PC-9 (cell line): ENCODE measurements around the gene SHISAL1.

Experiments used
- EZH2 ChIP-seq: fragments of 200-600 bp; sonication (generic); IDR thresholded peaks from 2 replicates; pipeline ENCODE4 v1.8.0; 2017; ENCODE audit warnings: antibody characterized with exemption, low read depth
- TF ChIP-seq, protein P1 (sequence below): fragments of 200-600 bp; sonication (generic); conservative IDR thresholded peaks from 2 replicates; pipeline ENCODE4 v1.6.1; 2017; ENCODE audit warnings: mixed run types, antibody characterized with exemption, mild to moderate bottlenecking, moderate library complexity

DNA sequence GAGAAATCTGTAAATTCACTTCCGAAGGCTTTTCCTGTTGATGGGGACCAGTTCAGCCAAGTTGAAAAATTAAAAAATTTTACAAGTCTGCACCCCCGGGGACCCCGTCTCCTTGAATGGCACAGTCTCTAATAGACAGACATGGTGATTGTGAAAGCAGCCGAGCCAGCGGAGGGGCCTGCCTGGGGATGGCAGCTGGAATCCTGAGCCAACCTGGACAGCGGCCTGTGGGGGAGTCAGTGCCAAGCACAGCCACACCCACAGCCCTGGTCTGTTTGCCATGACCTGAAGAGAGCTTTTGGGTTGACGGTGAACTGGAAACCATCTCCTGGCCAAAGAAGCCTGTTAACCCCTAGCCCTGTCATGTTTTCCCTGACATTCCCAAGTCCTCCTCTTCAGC, 67.3 kb downstream of the SHISAL1 start:
- TF ChIP-seq EZH2: no peak
- TF ChIP-seq, protein P1, sequence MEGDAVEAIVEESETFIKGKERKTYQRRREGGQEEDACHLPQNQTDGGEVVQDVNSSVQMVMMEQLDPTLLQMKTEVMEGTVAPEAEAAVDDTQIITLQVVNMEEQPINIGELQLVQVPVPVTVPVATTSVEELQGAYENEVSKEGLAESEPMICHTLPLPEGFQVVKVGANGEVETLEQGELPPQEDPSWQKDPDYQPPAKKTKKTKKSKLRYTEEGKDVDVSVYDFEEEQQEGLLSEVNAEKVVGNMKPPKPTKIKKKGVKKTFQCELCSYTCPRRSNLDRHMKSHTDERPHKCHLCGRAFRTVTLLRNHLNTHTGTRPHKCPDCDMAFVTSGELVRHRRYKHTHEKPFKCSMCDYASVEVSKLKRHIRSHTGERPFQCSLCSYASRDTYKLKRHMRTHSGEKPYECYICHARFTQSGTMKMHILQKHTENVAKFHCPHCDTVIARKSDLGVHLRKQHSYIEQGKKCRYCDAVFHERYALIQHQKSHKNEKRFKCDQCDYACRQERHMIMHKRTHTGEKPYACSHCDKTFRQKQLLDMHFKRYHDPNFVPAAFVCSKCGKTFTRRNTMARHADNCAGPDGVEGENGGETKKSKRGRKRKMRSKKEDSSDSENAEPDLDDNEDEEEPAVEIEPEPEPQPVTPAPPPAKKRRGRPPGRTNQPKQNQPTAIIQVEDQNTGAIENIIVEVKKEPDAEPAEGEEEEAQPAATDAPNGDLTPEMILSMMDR: no peak
